ENCODE data around the gene TCP11. TPM values are rescaled to one million over a fixed set of nuclear protein-coding genes. Genes with fewer than 3 reads are reported as not detected.

The TCP11 gene
- total RNA-seq, 4 donors from 2014 or later: 1.8 TPM; not detected in 3

- Histone ChIP-seq H3K9me3 (no peaks in the 10 kb centered on the region), H3K27ac (no peak overlapping the region), H3K4me3 (no peak overlapping the region), H3K27me3 (no peaks in the 10 kb centered on the region), H3K4me1 (no peaks in the 10 kb centered on the region), H3K36me3 (no peaks in the 10 kb centered on the region)
- intact Hi-C loops (cut with DNase I; ENCODE audit: low total_unique reads): no loop called here
- TF ChIP-seq POLR2A (IDR thresholded peaks at IDR 0.05): no peak
- no peak for TF ChIP-seq CTCF (IDR thresholded peaks at IDR 0.05)
- peak; percentile 5 to 6 for DNase-seq
Observed at GRCh38 chr6:35080016-35080680, 61.0 kb downstream of the TCP11 start.

DNA sequence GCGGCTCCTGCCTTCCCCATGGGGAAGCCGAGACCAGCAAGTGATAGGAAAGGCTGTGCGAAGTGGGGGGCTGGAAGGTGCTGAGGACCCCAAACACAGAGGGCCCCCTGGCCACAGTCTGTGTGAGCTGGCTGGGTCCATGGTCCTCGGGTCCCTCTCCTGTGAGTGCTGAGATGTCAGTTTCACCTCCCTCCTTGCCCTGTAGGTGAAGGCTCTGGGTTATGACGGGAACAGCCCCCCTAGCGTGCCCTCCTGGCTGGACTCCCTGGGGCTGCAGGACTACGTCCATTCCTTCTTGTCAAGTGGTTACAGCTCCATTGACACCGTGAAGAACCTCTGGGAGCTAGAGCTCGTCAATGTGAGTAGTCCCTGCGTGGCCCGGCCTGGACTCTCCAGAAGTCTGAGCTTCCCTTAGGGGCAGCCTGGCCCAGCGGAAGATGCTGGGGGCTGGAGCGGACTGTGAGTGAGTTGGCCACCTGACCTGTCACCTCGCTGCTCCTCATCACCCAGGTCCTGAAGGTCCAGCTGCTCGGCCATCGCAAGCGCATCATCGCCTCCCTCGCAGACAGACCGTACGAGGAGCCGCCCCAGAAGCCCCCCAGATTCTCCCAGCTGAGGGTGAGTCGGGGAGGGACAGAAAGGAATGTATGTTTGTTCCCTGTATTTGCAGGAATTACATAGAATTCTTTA lies 61.7 kb downstream of the TCP11 start:
- Histone ChIP-seq H3K27ac (no peak overlapping the region), H3K4me1 (no peaks in the 10 kb centered on the region), H3K36me3 (no peaks in the 10 kb centered on the region)

DNA sequence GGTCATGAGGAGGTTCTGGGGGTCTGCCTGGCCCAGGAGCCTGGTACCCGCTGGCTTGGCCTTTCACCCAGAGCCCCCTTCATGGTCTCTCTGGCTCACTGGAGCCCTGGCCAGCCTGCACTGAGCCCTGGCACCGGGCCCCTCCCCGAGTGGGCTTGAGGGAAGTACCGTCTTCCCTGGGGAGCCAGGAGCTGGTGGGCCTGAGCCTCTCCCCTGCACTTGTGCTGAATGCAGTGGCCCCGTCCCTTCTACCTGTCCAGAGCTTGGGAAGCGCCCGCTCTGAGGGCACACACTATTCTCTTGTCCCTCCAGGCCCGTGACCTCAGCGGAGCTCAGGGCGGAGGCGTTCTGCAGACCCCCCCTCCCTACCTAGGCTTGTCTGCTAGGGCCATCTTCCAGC lies 62.2 kb downstream of the TCP11 start:
- no peak overlapping the region for H3K4me3 ChIP-seq
- TF ChIP-seq POLR2A (IDR thresholded peaks at IDR 0.05) (no peak), CTCF (IDR thresholded peaks at IDR 0.05) (no peak)
- no peaks in the 10 kb centered on the region for H3K4me1 ChIP-seq
- H3K27me3 ChIP-seq: no peaks in the 10 kb centered on the region
- no peaks in the 10 kb centered on the region for H3K36me3 ChIP-seq
- DNase-seq: no peak
- H3K27ac ChIP-seq: no peak overlapping the region
- H3K9me3 ChIP-seq: no peaks in the 10 kb centered on the region
- intact Hi-C loops (cut with DNase I; ENCODE audit: low total_unique reads): no loop called here

More for the DNA sequence above, 61.7 kb downstream of the TCP11 start:
- no peak for TF ChIP-seq POLR2A (IDR thresholded peaks at IDR 0.05)
- TF ChIP-seq CTCF (IDR thresholded peaks at IDR 0.05): no peak
- Histone ChIP-seq H3K27me3 (no peaks in the 10 kb centered on the region), H3K9me3 (no peaks in the 10 kb centered on the region), H3K4me3 (no peak overlapping the region)
- intact Hi-C loops (cut with DNase I; ENCODE audit: low total_unique reads): no loop called here
- peak; percentile 8 to 10 for DNase-seq

DNA sequence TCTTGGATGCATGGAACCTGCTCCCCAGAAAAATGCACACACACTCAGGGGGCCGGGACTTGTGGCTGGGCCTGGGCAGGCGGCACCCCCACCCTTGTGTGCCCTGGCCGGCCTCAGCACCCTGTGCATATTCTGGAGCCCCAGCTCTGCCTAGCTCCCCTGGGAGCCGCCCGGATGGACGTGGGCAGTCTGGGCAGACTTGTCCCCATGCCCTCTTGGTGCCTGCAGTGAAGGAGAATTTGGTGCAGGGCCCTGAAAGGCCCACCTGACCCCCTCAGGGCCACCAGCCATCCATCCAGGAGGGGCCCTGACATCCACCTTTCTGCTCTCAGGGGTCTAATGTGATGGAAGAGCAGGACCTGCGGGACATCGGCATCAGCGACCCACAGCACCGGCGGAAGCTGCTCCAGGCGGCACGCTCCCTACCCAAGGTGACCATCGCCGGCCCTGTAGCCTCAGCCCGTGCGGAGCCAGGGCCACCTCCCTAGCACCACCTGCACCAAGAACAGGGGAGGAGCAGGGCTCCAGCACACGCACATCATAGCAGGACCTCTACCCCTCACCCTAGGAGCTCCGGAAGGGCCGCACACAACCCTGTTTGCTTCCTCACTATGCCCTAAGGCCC lies 62.8 kb downstream of the TCP11 start:
- Histone ChIP-seq H3K27me3 (no peaks in the 10 kb centered on the region), H3K4me3 (no peak overlapping the region), H3K9me3 (no peaks in the 10 kb centered on the region), H3K4me1 (no peaks in the 10 kb centered on the region), H3K36me3 (no peaks in the 10 kb centered on the region), H3K27ac (no peak overlapping the region)
- intact Hi-C loops (cut with DNase I; ENCODE audit: low total_unique reads): no loop called here
- no peak for DNase-seq
- TF ChIP-seq POLR2A (IDR thresholded peaks at IDR 0.05): no peak
- no peak for TF ChIP-seq CTCF (IDR thresholded peaks at IDR 0.05)

GRCh38 chr6:35077713-35078105 lies 63.4 kb downstream of the TCP11 start:
- Histone ChIP-seq H3K27ac (no peak overlapping the region), H3K4me3 (no peak overlapping the region), H3K27me3 (no peaks in the 10 kb centered on the region), H3K9me3 (no peaks in the 10 kb centered on the region), H3K36me3 (no peaks in the 10 kb centered on the region), H3K4me1 (no peaks in the 10 kb centered on the region)
- no peak for DNase-seq
- TF ChIP-seq CTCF (IDR thresholded peaks at IDR 0.05) (no peak), POLR2A (IDR thresholded peaks at IDR 0.05) (no peak)
- intact Hi-C loops (cut with DNase I; ENCODE audit: low total_unique reads): no loop called here
